BJ (cell line): ENCODE results near the gene STK32B. TPM values are rescaled to one million over a fixed set of nuclear protein-coding genes. Genes with fewer than 3 reads are reported as not detected.
"Not testable (repeated sequence)": the region's sequence is repeated elsewhere in the genome, so short reads cannot be mapped to it uniquely, and the experiment has no call there.

Source experiments
- CTCF ChIA-PET: fragments of 350-600 bp; formaldehyde crosslinking; extraction: SDS; loops from one replicate; lab custom pipeline; 2021; ENCODE audit warnings: antibody characterized with exemption, inconsistent platforms; lab: Yijun Ruan, JAX
- POLR2A ChIA-PET: fragments of 300-600 bp; sonication (Branson Sonifier 250); formaldehyde crosslinking; extraction: SDS; loops from one replicate; lab custom pipeline; 2021; ENCODE audit warnings: antibody characterized with exemption; lab: Charles Lee
- DNase-seq: peaks from one replicate; pipeline ENCODE4 v3.0.0-alpha.2; 2011; ENCODE audit warnings: low read depth
- H3K27me3 ChIP-seq: 2 replicates; pipeline ENCODE4 v1.6.0; 2011; ENCODE audit warnings: low read length; ENCODE audit not compliant: control insufficient read depth, insufficient read depth
- H3K36me3 ChIP-seq: 2 replicates; pipeline ENCODE4 v1.5.1; 2011; ENCODE audit warnings: low read length; ENCODE audit not compliant: control insufficient read depth, insufficient read depth
- H3K4me3 ChIP-seq: 2 replicates; pipeline ENCODE4 v1.5.1; 2011; ENCODE audit warnings: low read depth, mild to moderate bottlenecking, control low read depth, low read length
- CTCF ChIP-seq: IDR thresholded peaks from 2 replicates; pipeline ENCODE4 v1.5.1; 2011; ENCODE audit warnings: low read depth, mild to moderate bottlenecking, control low read depth, inconsistent platforms, low read length, moderate library complexity; ENCODE audit not compliant: insufficient read depth
- polyA plus RNA-seq: library from polyadenylated mRNA; depleted of rRNA; stranded (reverse); fragments of >200 nt; gene quantifications from 2 replicates; pipeline ENCODE4 v1.2.3, GENCODE V29; 2011

The STK32B gene
- polyA plus RNA-seq, 1 experiment: 11.2 TPM

- ChIA-PET CTCF (no interaction called here), POLR2A (no interaction called here)
- Histone ChIP-seq H3K27me3 (no peaks in the 10 kb centered on the region), H3K4me3 (no peak overlapping the region), H3K36me3 (no peaks in the 10 kb centered on the region)
- no peak for TF ChIP-seq CTCF
- no peak for DNase-seq
Observed at GRCh38 chr4:5280828-5281227, 229.5 kb downstream of the STK32B start.

DNA sequence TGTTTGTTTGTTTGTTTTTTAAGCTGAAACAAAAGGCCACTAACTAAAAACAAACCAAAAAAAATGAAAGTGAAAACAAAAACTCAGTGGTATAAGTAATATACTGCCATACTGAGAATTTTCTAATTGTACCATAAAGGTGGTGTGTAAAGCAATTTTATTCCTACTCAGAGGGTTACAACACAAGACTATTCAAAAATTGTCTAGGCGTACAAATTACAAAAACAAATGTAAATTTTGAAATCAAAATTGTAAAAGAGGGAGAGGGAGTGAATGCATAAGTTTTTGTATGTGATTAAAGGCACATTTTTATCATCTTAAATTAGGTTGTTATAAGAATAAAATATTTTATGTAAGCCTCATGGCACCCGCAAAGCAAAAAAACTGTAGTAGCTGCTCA is 232.6 kb downstream of the STK32B start:
- no peak for TF ChIP-seq CTCF
- ChIA-PET POLR2A (no interaction called here), CTCF (no interaction called here)

GRCh38 chr4:5284517-5284916 is 233.2 kb downstream of the STK32B start:
- H3K36me3 ChIP-seq: no peaks in the 10 kb centered on the region
- no peak for DNase-seq
- POLR2A ChIA-PET: no interaction called here
- CTCF ChIA-PET: interaction anchor here (0.6 kb wide), 1 partner anchor 65 kb away, joined by 3 read pairs; no protein-coding TSS in a partner anchor
- no peak overlapping the region for H3K4me3 ChIP-seq
- no peak for TF ChIP-seq CTCF
- no peaks in the 10 kb centered on the region for H3K27me3 ChIP-seq

More for the DNA sequence above, 232.6 kb downstream of the STK32B start:
- DNase-seq: no peak
- H3K36me3 ChIP-seq: no peaks in the 10 kb centered on the region
- no peak overlapping the region for H3K4me3 ChIP-seq
- no peaks in the 10 kb centered on the region for H3K27me3 ChIP-seq

DNA sequence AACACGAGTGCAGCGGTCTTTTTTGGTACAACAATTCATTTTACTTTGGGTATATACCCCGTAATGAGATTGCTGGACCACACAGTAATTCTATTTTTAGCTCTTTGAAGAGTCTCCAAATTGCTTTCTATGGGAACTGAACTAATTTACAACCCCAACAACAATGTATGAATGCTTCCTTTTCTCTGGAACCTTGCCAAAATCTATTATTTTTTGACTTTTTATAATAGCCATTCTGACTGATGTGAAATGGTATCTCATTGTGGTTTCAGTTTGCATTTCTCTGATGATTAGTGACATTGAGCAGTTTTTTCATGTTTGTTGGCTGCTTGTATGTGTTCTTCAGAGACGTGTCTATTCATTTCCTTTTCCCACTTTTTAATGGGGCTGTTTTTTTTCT is 240.8 kb downstream of the STK32B start:
- ChIA-PET CTCF (no interaction called here), POLR2A (no interaction called here)

GRCh38 chr4:5298000-5298787 is 246.9 kb downstream of the STK32B start:
- DNase-seq, H3K27me3 ChIP-seq, POLR2A ChIA-PET, H3K4me3 ChIP-seq, CTCF ChIA-PET, H3K36me3 ChIP-seq: not testable (repeated sequence)

More for the DNA sequence above, 240.8 kb downstream of the STK32B start:
- Histone ChIP-seq H3K36me3 (no peaks in the 10 kb centered on the region), H3K4me3 (no peak overlapping the region), H3K27me3 (no peaks in the 10 kb centered on the region)
- no peak for DNase-seq
- TF ChIP-seq CTCF: no peak
